GM06990 (cell line): ENCODE results near the gene EP400.

ENCODE experiments used
- DNase-seq: peaks from one replicate; pipeline ENCODE4 v3.0.0-alpha.2; 2011; ENCODE audit not compliant: insufficient read length; ENCODE audit errors: extremely low read depth
- H3K27me3 ChIP-seq: replicated peaks from 2 replicates; pipeline ENCODE4 v1.6.0; 2011; ENCODE audit warnings: low read length; ENCODE audit not compliant: control insufficient read depth, insufficient read depth
- H3K36me3 ChIP-seq: 2 replicates; pipeline ENCODE4 v1.5.1; 2011; ENCODE audit warnings: low read length; ENCODE audit not compliant: control insufficient read depth, insufficient read depth
- H3K4me3 ChIP-seq: replicated peaks from 2 replicates; pipeline ENCODE4 v1.5.1; 2011; ENCODE audit warnings: low read depth, mild to moderate bottlenecking, control low read depth, low read length
- CTCF ChIP-seq: IDR thresholded peaks from 2 replicates; pipeline ENCODE4 v1.5.1; 2011; ENCODE audit warnings: low read length, control low read depth, mild to moderate bottlenecking, inconsistent platforms; ENCODE audit not compliant: insufficient read depth, poor library complexity, severe bottlenecking

EP400 gene

DNA sequence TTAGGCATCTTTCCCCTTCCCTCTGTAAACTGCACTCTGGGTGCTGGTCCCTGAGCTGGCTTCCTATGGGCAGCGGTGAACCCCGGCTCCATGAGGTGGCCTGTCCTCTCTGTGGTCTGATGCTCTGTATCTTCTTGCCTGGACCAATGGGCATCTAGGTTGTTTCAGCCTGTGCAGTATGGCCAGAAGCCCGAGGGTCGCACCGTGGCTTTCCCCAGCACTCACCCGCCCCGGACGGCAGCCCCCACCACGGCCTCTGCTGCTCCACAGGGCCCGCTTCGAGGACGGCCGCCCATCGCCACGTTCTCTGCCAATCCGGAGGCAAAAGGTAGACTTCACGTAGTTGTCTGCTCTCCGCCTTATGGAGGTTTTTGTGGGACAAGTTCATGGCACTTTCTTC is 70.1 kb downstream of the EP400 start:
- H3K4me3 ChIP-seq: no peak overlapping the region
- no peaks in the 10 kb centered on the region for H3K27me3 ChIP-seq
- DNase-seq: no peak
- peaks cover 42% of the 10 kb centered on the region for H3K36me3 ChIP-seq
- TF ChIP-seq CTCF: no peak

DNA sequence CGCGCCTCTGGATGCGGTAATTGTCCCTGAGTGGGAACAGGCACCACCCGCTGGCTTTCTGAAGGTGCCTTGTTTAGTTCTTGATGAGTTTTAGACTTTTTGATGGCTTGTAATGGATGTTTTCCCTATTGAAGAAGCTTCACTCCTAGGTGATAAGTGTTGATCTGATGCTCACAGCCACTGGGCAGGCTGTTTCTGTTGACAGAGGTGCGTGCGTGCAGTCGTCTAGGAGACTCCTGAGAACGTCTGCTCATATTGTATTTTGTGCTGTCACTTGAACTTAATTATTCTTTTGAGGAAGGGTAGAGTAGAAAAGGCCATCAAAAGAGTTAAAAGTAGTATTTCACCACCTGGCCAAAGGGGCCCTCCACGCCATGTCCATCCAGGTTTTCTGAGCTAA is 70.5 kb downstream of the EP400 start:
- TF ChIP-seq CTCF: no peak
- no peaks in the 10 kb centered on the region for H3K27me3 ChIP-seq
- H3K4me3 ChIP-seq: no peak overlapping the region
- no peak for DNase-seq
- H3K36me3 ChIP-seq: peaks cover 41% of the 10 kb centered on the region

GRCh38 chr12:132021031-132021871 is 71.5 kb downstream of the EP400 start:
- H3K4me3 ChIP-seq: no peak overlapping the region
- peaks cover 47% of the 10 kb centered on the region for H3K36me3 ChIP-seq
- no peak for DNase-seq
- TF ChIP-seq CTCF: no peak
- no peaks in the 10 kb centered on the region for H3K27me3 ChIP-seq

DNA sequence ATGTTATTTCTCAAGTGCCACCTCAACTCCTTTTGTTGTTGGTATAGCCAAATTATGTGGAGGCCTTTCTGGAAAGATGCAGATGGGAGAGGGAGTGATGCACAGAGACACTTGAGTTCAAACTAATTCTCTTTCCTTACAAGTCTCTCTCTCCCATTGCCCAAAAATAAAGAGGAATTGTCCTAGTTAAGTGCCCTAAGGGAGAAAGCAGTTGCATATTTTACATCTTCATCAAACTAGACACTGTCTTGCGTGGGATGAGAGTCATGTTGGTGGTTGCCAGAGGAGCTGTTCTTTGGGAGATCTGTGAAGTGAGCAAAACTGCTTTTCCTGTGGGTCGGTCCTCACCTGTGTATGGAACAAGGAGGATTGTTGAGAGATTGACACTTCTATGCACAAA is 72.2 kb downstream of the EP400 start:
- peaks cover 52% of the 10 kb centered on the region for H3K36me3 ChIP-seq
- no peak for DNase-seq
- H3K4me3 ChIP-seq: no peak overlapping the region
- no peaks in the 10 kb centered on the region for H3K27me3 ChIP-seq
- no peak for TF ChIP-seq CTCF

DNA sequence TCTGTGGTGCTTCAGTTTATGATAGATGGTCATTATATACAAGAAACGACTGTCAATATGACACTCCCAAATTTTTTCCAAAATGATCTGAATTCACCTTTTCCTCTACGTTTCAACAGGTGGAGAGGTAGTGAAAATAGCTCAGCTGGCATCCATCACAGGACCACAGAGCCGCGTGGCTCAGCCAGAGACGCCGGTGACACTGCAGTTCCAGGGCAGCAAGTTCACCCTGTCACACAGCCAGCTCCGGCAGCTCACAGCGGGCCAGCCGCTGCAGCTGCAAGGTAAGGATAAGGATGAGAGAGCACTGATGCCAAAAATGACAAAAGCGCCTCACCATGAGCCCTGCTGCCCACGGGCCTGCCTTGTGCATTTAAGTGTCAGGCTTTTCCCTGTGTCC is 73.9 kb downstream of the EP400 start:
- Histone ChIP-seq H3K4me3 (no peak overlapping the region), H3K36me3 (peaks cover 48% of the 10 kb centered on the region), H3K27me3 (no peaks in the 10 kb centered on the region)
- no peak for TF ChIP-seq CTCF
- DNase-seq: no peak
